HepG2 (cell line): Measurements from ENCODE around the gene RECQL5. TPM values are rescaled to one million over a fixed set of nuclear protein-coding genes. Genes with fewer than 3 reads are reported as not detected.

ENCODE experiments used
- BRD4 ChIP-seq: sonication (generic); formaldehyde crosslinking; IDR thresholded peaks from 2 replicates; pipeline ENCODE4 v1.4.0; 2020; ENCODE audit warnings: missing genetic modification reagents
- CBFB ChIP-seq: sonication (generic); formaldehyde crosslinking; IDR thresholded peaks from 2 replicates; pipeline ENCODE4 v1.4.0; 2020; ENCODE audit warnings: missing genetic modification reagents
- CEBPB ChIP-seq: IDR thresholded peaks from 2 replicates; pipeline ENCODE4 v1.6.1; 2011; ENCODE audit warnings: low read depth, low read length, improper control_type of control experiment, borderline replicate concordance
- ELF1 ChIP-seq: sonication (generic); formaldehyde crosslinking; IDR thresholded peaks from 2 replicates; pipeline ENCODE4 v1.4.0; 2020; ENCODE audit warnings: missing genetic modification reagents
- EP300 ChIP-seq, 3 experiments: sonication (generic) in 1 of 3; formaldehyde crosslinking in 1 of 3; IDR thresholded peaks; 2 replicates each; pipeline versions ENCODE4 v1.5.1 to v1.6.1; 2011 to 2020; ENCODE audit warnings: low read depth in 2 of 3, low read length in 2 of 3, borderline replicate concordance in 1 of 3, improper control_type of control experiment in 1 of 3, mild to moderate bottlenecking in 1 of 3, missing genetic modification reagents in 1 of 3, moderate library complexity in 1 of 3
- KLF15 ChIP-seq: sonication (generic); formaldehyde crosslinking; IDR thresholded peaks from 2 replicates; pipeline ENCODE4 v1.8.1; 2023; ENCODE audit warnings: borderline replicate concordance, mild to moderate bottlenecking, inconsistent platforms, missing genetic modification reagents, mixed read lengths
- LCORL ChIP-seq, 2 experiments: fragments of 450-650 bp in 1 of 2; sonication (generic) in 1 of 2; formaldehyde crosslinking in 1 of 2; IDR thresholded peaks; 2 replicates each; pipeline versions ENCODE4 v1.5.0 to v1.6.1; 2017 to 2020; ENCODE audit warnings: antibody characterized with exemption in 1 of 2, missing genetic modification reagents in 1 of 2
- NKX3-1 ChIP-seq: sonication (generic); formaldehyde crosslinking; IDR thresholded peaks from 2 replicates; pipeline ENCODE4 v1.5.0; 2020; ENCODE audit warnings: missing genetic modification reagents
- RFX3 ChIP-seq: IDR thresholded peaks from 2 replicates; pipeline ENCODE4 v1.6.1; 2016; ENCODE audit warnings: missing biosample characterization, missing genetic modification reagents
- SMAD3 ChIP-seq: sonication (generic); formaldehyde crosslinking; IDR thresholded peaks from 2 replicates; pipeline ENCODE4 v1.4.0; 2020; ENCODE audit warnings: missing genetic modification reagents
- XRCC5 ChIP-seq: fragments of 200-400 bp; formaldehyde crosslinking; optimal IDR thresholded peaks from 2 replicates; pipeline ENCODE3; 2017; ENCODE audit warnings: mild to moderate bottlenecking, low read length
- ZIK1 ChIP-seq: sonication (generic); formaldehyde crosslinking; IDR thresholded peaks from 2 replicates; pipeline ENCODE4 v1.5.0; 2020; ENCODE audit warnings: mild to moderate bottlenecking, low read depth, missing genetic modification reagents, borderline replicate concordance
- ZNF225 ChIP-seq: sonication (generic); formaldehyde crosslinking; IDR thresholded peaks from 2 replicates; pipeline ENCODE4 v1.4.0; 2020; ENCODE audit warnings: mild to moderate bottlenecking, missing genetic modification reagents
- ZNF253 ChIP-seq: sonication (generic); formaldehyde crosslinking; IDR thresholded peaks from 2 replicates; pipeline ENCODE4 v1.8.0; 2022; ENCODE audit warnings: mild to moderate bottlenecking, missing genetic modification reagents, borderline replicate concordance
- ZNF350 ChIP-seq: sonication (generic); formaldehyde crosslinking; IDR thresholded peaks from 2 replicates; pipeline ENCODE4 v1.4.0; 2020; ENCODE audit warnings: mild to moderate bottlenecking, low read depth, missing genetic modification reagents, borderline replicate concordance
- ZNF441 ChIP-seq: sonication (generic); formaldehyde crosslinking; IDR thresholded peaks from 2 replicates; pipeline ENCODE4 v1.7.0; 2021; ENCODE audit warnings: missing genetic modification reagents, borderline replicate concordance
- ZNF496 ChIP-seq: sonication (generic); formaldehyde crosslinking; IDR thresholded peaks from 2 replicates; pipeline ENCODE4 v1.8.1; 2023; ENCODE audit warnings: mild to moderate bottlenecking, moderate library complexity, missing genetic modification reagents; ENCODE audit not compliant: insufficient replicate concordance
- ZNF724P ChIP-seq: sonication (generic); formaldehyde crosslinking; IDR thresholded peaks from 2 replicates; pipeline ENCODE4 v1.8.0; 2022; ENCODE audit warnings: missing genetic modification reagents, borderline replicate concordance
- ZNF781 ChIP-seq: sonication (generic); formaldehyde crosslinking; IDR thresholded peaks from 2 replicates; pipeline ENCODE4 v1.5.1; 2020; ENCODE audit warnings: borderline replicate concordance, mild to moderate bottlenecking, missing genetic modification reagents; ENCODE audit errors: not compliant biosample characterization
- ZNF788 ChIP-seq: sonication (generic); formaldehyde crosslinking; IDR thresholded peaks from 2 replicates; pipeline ENCODE4 v1.5.0; 2020; ENCODE audit warnings: mild to moderate bottlenecking, missing genetic modification reagents, borderline replicate concordance
- ZNF883 ChIP-seq: sonication (generic); formaldehyde crosslinking; IDR thresholded peaks from 2 replicates; pipeline ENCODE4 v1.5.1; 2020; ENCODE audit warnings: mild to moderate bottlenecking, missing genetic modification reagents; ENCODE audit errors: not compliant biosample characterization
- polyA plus RNA-seq, 8 experiments: library from polyadenylated mRNA; depleted of rRNA in 3 of 8; stranded (reverse) in 7 of 8; unstranded in 1 of 8; fragments of >200 nt; fragmentation: Illumina TruSeq in 4 of 8; extraction: Trizol in 4 of 8; gene quantifications; 2 replicates each; pipeline versions ENCODE4 v1.2.1 to v1.2.3, GENCODE V29; 2011 to 2016; ENCODE audit warnings: low read depth in 4 of 8, missing spikeins in 1 of 8, mixed read lengths in 1 of 8; ENCODE audit not compliant: insufficient read depth in 1 of 8
- total RNA-seq, 5 experiments: library from RNA; depleted of rRNA; stranded (reverse); fragments of >200 nt; fragmentation: Illumina TruSeq; extraction: Trizol; gene quantifications; 2 replicates each; pipeline ENCODE4 v1.2.3, GENCODE V29; 2016; ENCODE audit warnings: low read depth in 1 of 5
- TF ChIP-seq, protein P1 (sequence below): IDR thresholded peaks from 2 replicates; pipeline ENCODE4 v1.6.1; 2016
- TF ChIP-seq, protein P2 (sequence below): sonication (generic); formaldehyde crosslinking; IDR thresholded peaks from 2 replicates; pipeline ENCODE4; 2020; ENCODE audit warnings: missing genetic modification reagents, mild to moderate bottlenecking, borderline replicate concordance

Gene RECQL5
- total and polyA plus RNA-seq, 2 of the 13 experiments (the other 11 are each of a cell fraction or from before 2014, with no cell fraction given): 27.7 to 32.0 TPM

DNA sequence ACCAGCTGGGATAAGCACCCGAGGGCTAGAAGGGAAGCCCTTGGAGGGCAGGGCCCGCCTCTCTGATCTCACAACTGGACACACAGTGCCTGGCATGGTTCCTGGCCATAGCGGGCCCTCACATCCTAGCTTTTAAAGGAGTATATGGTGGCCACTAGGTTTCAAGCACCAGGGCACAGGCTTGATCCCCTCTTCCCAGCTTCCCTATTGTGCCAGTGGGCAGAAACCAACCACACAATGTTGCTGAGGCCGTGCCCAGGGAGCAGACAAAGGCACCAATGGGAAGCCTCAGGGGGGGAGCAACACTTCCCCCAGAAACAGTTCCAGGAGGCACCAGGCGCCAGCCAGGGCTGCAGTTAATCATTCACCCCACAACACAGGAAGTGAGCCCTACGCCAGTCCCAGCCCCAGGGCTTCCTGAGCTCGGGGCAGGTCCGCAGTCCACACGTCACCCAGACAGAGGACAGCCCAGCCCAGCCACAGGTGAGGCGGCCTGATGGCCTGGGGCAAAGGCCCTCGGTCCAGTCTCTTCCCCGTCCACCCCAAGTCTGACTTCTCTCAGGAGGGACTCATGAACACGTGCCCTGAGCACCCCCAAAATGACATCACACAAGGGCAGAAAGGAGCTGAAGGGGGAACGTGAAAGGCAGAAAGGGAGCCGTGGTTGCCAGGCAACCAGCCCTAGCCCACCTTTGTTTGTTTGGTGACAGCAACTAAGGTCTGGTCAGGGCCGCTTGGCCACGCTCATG lies 20.9 kb downstream of the RECQL5 start (continued):
- TF ChIP-seq, protein P1, sequence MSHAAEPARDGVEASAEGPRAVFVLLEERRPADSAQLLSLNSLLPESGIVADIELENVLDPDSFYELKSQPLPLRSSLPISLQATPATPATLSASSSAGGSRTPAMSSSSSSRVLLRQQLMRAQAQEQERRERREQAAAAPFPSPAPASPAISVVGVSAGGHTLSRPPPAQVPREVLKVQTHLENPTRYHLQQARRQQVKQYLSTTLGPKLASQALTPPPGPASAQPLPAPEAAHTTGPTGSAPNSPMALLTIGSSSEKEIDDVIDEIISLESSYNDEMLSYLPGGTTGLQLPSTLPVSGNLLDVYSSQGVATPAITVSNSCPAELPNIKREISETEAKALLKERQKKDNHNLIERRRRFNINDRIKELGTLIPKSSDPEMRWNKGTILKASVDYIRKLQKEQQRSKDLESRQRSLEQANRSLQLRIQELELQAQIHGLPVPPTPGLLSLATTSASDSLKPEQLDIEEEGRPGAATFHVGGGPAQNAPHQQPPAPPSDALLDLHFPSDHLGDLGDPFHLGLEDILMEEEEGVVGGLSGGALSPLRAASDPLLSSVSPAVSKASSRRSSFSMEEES (CRISPR knock-in tag): peak; percentile 74; the same call in 1 of the 2 replicates
- TF ChIP-seq ZNF781 (CRISPR knock-in tag) (peak; percentile 28), BRD4 (CRISPR knock-in tag) (peak; percentile 83; the same call in 1 of the 2 replicates), ZNF225 (CRISPR knock-in tag) (peak; percentile 97; the same call in 1 of the 2 replicates), SMAD3 (CRISPR knock-in tag) (peak; percentile 68), XRCC5 (peak; percentile 87), ZIK1 (peak; percentile 90), NKX3-1 (CRISPR knock-in tag) (no peak), ZNF724P (peak; percentile 85), ZNF350 (CRISPR knock-in tag) (peak; percentile 98), ZNF253 (CRISPR knock-in tag) (no peak), ELF1 (CRISPR knock-in tag) (peak; percentile 95), LCORL (IDR thresholded peaks at IDR 0.05) (no peak), LCORL (CRISPR knock-in tag; IDR thresholded peaks at IDR 0.05) (peak; percentile 71; the same call in 1 of the 2 replicates), ZNF441 (0 out of 2 replicates have a peak, but pooled peaks have one; percentile 11), EP300 (IDR thresholded peaks at IDR 0.05; ENCODE audit: low read depth in 2 of 2, low read length in 2 of 2) (no peak), EP300 (CRISPR knock-in tag; IDR thresholded peaks at IDR 0.05; ENCODE audit: borderline replicate concordance) (peak; percentile 49; the same call in 1 of the 2 replicates), ZNF496 (CRISPR knock-in tag) (no peak), KLF15 (CRISPR knock-in tag) (no peak), ZNF883 (CRISPR knock-in tag) (peak; percentile 80), CEBPB (no peak), RFX3 (peak; percentile 76), ZNF788 (CRISPR knock-in tag) (peak; percentile 39; the same call in 1 of the 2 replicates), CBFB (peak; percentile 60; the same call in 1 of the 2 replicates)
- TF ChIP-seq, protein P2, sequence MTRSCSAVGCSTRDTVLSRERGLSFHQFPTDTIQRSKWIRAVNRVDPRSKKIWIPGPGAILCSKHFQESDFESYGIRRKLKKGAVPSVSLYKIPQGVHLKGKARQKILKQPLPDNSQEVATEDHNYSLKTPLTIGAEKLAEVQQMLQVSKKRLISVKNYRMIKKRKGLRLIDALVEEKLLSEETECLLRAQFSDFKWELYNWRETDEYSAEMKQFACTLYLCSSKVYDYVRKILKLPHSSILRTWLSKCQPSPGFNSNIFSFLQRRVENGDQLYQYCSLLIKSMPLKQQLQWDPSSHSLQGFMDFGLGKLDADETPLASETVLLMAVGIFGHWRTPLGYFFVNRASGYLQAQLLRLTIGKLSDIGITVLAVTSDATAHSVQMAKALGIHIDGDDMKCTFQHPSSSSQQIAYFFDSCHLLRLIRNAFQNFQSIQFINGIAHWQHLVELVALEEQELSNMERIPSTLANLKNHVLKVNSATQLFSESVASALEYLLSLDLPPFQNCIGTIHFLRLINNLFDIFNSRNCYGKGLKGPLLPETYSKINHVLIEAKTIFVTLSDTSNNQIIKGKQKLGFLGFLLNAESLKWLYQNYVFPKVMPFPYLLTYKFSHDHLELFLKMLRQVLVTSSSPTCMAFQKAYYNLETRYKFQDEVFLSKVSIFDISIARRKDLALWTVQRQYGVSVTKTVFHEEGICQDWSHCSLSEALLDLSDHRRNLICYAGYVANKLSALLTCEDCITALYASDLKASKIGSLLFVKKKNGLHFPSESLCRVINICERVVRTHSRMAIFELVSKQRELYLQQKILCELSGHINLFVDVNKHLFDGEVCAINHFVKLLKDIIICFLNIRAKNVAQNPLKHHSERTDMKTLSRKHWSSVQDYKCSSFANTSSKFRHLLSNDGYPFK (CRISPR knock-in tag): peak; percentile 86
